WTC11 (cell line): ENCODE measurements around the gene BGN.

Experiments
- ATF1 ChIP-seq: sonication (generic); formaldehyde crosslinking; IDR thresholded peaks from 2 replicates; pipeline ENCODE4 v1.8.1; 2023; ENCODE audit warnings: mild to moderate bottlenecking, moderate library complexity, missing genetic modification reagents
- CTCF ChIP-seq: fragments of 200-600 bp; IDR thresholded peaks from 2 replicates; pipeline ENCODE4 v1.8.0; 2022; ENCODE audit warnings: antibody characterized with exemption
- ETV6 ChIP-seq: sonication (generic); formaldehyde crosslinking; IDR thresholded peaks from 2 replicates; pipeline ENCODE4 v1.8.1; 2022; ENCODE audit warnings: mild to moderate bottlenecking, missing genetic modification reagents
- JAZF1 ChIP-seq: fragments of 250-450 bp; sonication (Bioruptor Pico); IDR thresholded peaks from 2 replicates; pipeline ENCODE4 v1.9.0; 2021; ENCODE audit warnings: moderate library complexity, mild to moderate bottlenecking, inconsistent platforms
- NFATC4 ChIP-seq: fragments of 250-450 bp; sonication (Bioruptor Pico); IDR thresholded peaks from 2 replicates; pipeline ENCODE4 v1.9.0; 2021; ENCODE audit warnings: mild to moderate bottlenecking
- ZNF121 ChIP-seq: sonication (generic); formaldehyde crosslinking; IDR thresholded peaks from 2 replicates; pipeline ENCODE4 v1.8.0; 2023; ENCODE audit warnings: missing genetic modification reagents
- TF ChIP-seq, protein P1 (sequence below): sonication (generic); formaldehyde crosslinking; conservative IDR thresholded peaks from 2 replicates; pipeline ENCODE4 v1.8.1; 2022; ENCODE audit warnings: mild to moderate bottlenecking, missing genetic modification reagents
- TF ChIP-seq, protein P2 (sequence below): sonication (generic); formaldehyde crosslinking; IDR thresholded peaks from 2 replicates; pipeline ENCODE4 v1.8.0; 2022; ENCODE audit warnings: missing genetic modification reagents
- TF ChIP-seq, protein P3 (sequence below): sonication (generic); formaldehyde crosslinking; IDR thresholded peaks from 2 replicates; pipeline ENCODE4 v1.8.1; 2023; ENCODE audit warnings: mild to moderate bottlenecking, missing genetic modification reagents, moderate library complexity

- TF ChIP-seq, protein P1, sequence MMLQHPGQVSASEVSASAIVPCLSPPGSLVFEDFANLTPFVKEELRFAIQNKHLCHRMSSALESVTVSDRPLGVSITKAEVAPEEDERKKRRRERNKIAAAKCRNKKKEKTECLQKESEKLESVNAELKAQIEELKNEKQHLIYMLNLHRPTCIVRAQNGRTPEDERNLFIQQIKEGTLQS (CRISPR knock-in tag) = no peak
- TF ChIP-seq ZNF121 (CRISPR knock-in tag) (no peak), ATF1 (CRISPR knock-in tag) (no peak), JAZF1 (CRISPR knock-in tag) (no peak), CTCF (no peak), ETV6 (CRISPR knock-in tag) (no peak), NFATC4 (CRISPR knock-in tag) (no peak)
- TF ChIP-seq, protein P2, sequence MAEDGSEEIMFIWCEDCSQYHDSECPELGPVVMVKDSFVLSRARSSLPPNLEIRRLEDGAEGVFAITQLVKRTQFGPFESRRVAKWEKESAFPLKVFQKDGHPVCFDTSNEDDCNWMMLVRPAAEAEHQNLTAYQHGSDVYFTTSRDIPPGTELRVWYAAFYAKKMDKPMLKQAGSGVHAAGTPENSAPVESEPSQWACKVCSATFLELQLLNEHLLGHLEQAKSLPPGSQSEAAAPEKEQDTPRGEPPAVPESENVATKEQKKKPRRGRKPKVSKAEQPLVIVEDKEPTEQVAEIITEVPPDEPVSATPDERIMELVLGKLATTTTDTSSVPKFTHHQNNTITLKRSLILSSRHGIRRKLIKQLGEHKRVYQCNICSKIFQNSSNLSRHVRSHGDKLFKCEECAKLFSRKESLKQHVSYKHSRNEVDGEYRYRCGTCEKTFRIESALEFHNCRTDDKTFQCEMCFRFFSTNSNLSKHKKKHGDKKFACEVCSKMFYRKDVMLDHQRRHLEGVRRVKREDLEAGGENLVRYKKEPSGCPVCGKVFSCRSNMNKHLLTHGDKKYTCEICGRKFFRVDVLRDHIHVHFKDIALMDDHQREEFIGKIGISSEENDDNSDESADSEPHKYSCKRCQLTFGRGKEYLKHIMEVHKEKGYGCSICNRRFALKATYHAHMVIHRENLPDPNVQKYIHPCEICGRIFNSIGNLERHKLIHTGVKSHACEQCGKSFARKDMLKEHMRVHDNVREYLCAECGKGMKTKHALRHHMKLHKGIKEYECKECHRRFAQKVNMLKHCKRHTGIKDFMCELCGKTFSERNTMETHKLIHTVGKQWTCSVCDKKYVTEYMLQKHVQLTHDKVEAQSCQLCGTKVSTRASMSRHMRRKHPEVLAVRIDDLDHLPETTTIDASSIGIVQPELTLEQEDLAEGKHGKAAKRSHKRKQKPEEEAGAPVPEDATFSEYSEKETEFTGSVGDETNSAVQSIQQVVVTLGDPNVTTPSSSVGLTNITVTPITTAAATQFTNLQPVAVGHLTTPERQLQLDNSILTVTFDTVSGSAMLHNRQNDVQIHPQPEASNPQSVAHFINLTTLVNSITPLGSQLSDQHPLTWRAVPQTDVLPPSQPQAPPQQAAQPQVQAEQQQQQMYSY (CRISPR knock-in tag) = no peak
- TF ChIP-seq, protein P3, sequence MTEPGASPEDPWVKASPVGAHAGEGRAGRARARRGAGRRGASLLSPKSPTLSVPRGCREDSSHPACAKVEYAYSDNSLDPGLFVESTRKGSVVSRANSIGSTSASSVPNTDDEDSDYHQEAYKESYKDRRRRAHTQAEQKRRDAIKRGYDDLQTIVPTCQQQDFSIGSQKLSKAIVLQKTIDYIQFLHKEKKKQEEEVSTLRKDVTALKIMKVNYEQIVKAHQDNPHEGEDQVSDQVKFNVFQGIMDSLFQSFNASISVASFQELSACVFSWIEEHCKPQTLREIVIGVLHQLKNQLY (CRISPR knock-in tag) = no peak
Measured at GRCh38 chrX:153494541-153495361, at the start of gene BGN.
